Neuronal stem cell (in vitro differentiated cells): ENCODE measurements around the gene PEX26.
A peak's percentile ranks its signal among the peaks of the same experiment; 100 is the strongest.

Experiments
- DNase-seq: peaks from one replicate; pipeline ENCODE4 v3.0.0-alpha.2; 2013; ENCODE audit warnings: low spot score
- H2AFZ ChIP-seq: one replicate; pipeline ENCODE4 v1.6.1; 2013; ENCODE audit warnings: mild to moderate bottlenecking, low read length, inconsistent platforms
- H2AK5ac ChIP-seq: 2 replicates; pipeline ENCODE4 v1.6.1; 2013; ENCODE audit warnings: low read depth, mild to moderate bottlenecking, inconsistent platforms, low read length, moderate library complexity, mixed read lengths
- H2BK120ac ChIP-seq: 2 replicates; pipeline ENCODE4 v1.6.1; 2013; ENCODE audit warnings: low read depth, mild to moderate bottlenecking, inconsistent platforms, low read length, moderate library complexity, mixed read lengths
- H2BK12ac ChIP-seq: one replicate; pipeline ENCODE4 v1.6.1; 2013; ENCODE audit warnings: low read length, inconsistent platforms
- H2BK15ac ChIP-seq: 2 replicates; pipeline ENCODE4 v1.6.1; 2013; ENCODE audit warnings: mild to moderate bottlenecking, low read length, inconsistent platforms, mixed read lengths
- H2BK5ac ChIP-seq: one replicate; pipeline ENCODE4 v1.6.1; 2013; ENCODE audit warnings: inconsistent platforms, mild to moderate bottlenecking, low read length, moderate library complexity
- H3K14ac ChIP-seq: one replicate; pipeline ENCODE4 v1.6.1; 2013; ENCODE audit warnings: low read length, inconsistent platforms
- H3K18ac ChIP-seq: 2 replicates; pipeline ENCODE4 v1.6.1; 2013; ENCODE audit warnings: low read length, inconsistent platforms
- H3K23ac ChIP-seq: 2 replicates; pipeline ENCODE4 v1.6.1; 2013; ENCODE audit warnings: low read depth, mild to moderate bottlenecking, mixed read lengths, low read length, inconsistent platforms; ENCODE audit not compliant: poor library complexity
- H3K27ac ChIP-seq: replicated peaks from 3 replicates; pipeline ENCODE4 v1.5.1; 2013; ENCODE audit warnings: low read length, inconsistent platforms
- H3K27me3 ChIP-seq, 3 experiments: 2 replicates each; pipeline ENCODE4 v1.6.1; 2013; ENCODE audit warnings: low read length in 3 of 3, mild to moderate bottlenecking in 2 of 3, inconsistent platforms in 1 of 3, low read depth in 1 of 3, mixed read lengths in 1 of 3, moderate library complexity in 1 of 3; ENCODE audit not compliant: control insufficient read depth in 3 of 3, insufficient read depth in 3 of 3
- H3K36me3 ChIP-seq, 2 donors: replicated peaks in 1 of 2; 2 replicates each; pipeline ENCODE4 v1.6.1; 2013; ENCODE audit warnings: low read length in 2 of 2; ENCODE audit not compliant: control insufficient read depth in 2 of 2, insufficient read depth in 2 of 2
- H3K4ac ChIP-seq: 2 replicates; pipeline ENCODE4 v1.6.1; 2013; ENCODE audit warnings: inconsistent platforms, mild to moderate bottlenecking, low read length, moderate library complexity
- H3K4me1 ChIP-seq, 2 donors: 1 replicate in 1 of 2; 2 replicates in 1 of 2; pipeline ENCODE4 v1.6.1; 2013; ENCODE audit warnings: low read length in 2 of 2, low read depth in 1 of 2; ENCODE audit not compliant: control insufficient read depth in 2 of 2, insufficient read depth in 1 of 2
- H3K4me2 ChIP-seq: one replicate; pipeline ENCODE4 v1.6.1; 2013; ENCODE audit warnings: mild to moderate bottlenecking, low read length, inconsistent platforms; ENCODE audit not compliant: insufficient read depth, poor library complexity, severe bottlenecking
- H3K4me3 ChIP-seq, 2 donors: 2 replicates each; pipeline ENCODE4 v1.5.1; 2013; ENCODE audit warnings: low read length in 2 of 2, mild to moderate bottlenecking in 2 of 2, inconsistent platforms in 1 of 2, moderate library complexity in 1 of 2
- H3K79me1 ChIP-seq: one replicate; pipeline ENCODE4 v1.6.1; 2013; ENCODE audit warnings: low read depth, mild to moderate bottlenecking, inconsistent platforms, low read length, moderate library complexity
- H3K9ac ChIP-seq: one replicate; pipeline ENCODE4 v1.6.1; 2013; ENCODE audit warnings: mild to moderate bottlenecking, low read depth, low read length, inconsistent platforms; ENCODE audit not compliant: poor library complexity
- H3K9me3 ChIP-seq, 2 donors: replicated peaks in 1 of 2; 2 replicates each; pipeline versions ENCODE3 to v1.6.1; 2013; ENCODE audit warnings: low read length in 2 of 2, mild to moderate bottlenecking in 2 of 2, inconsistent platforms in 1 of 2, low read depth in 1 of 2, mixed read lengths in 1 of 2, moderate library complexity in 1 of 2; ENCODE audit not compliant: control insufficient read depth in 2 of 2, insufficient read depth in 1 of 2
- H4K8ac ChIP-seq: one replicate; pipeline ENCODE4 v1.6.1; 2013; ENCODE audit warnings: low read depth, mild to moderate bottlenecking, inconsistent platforms, low read length, moderate library complexity
- H4K91ac ChIP-seq: one replicate; pipeline ENCODE4 v1.6.1; 2013; ENCODE audit warnings: low read length, low read depth, mild to moderate bottlenecking, inconsistent platforms; ENCODE audit not compliant: poor library complexity
- WGBS, 2 donors: extraction: QIAGEN DNeasy Blood & Tissue Kit; methylation state at CpG; one replicate each; pipeline ENCODE4 v1.1.7; 2013; ENCODE audit warnings: missing lambda C conversion rate in 2 of 2, mixed read lengths in 1 of 2; ENCODE audit not compliant: insufficient read length in 2 of 2, insufficient replicate concordance in 1 of 2; ENCODE audit errors: extremely low coverage in 2 of 2; 5-methylcytosine and 5-hydroxymethylcytosine counted together

Gene PEX26

GRCh38 chr22:18075720-18076497 is 1.9 kb upstream of the PEX26 start:
- H2AFZ ChIP-seq = peak overlapping the region; percentile 63
- H3K27me3 ChIP-seq = no peaks in the 10 kb centered on the region
- no peak overlapping the region for H2BK12ac ChIP-seq
- no peak overlapping the region for H4K8ac ChIP-seq
- no peak overlapping the region for H4K91ac ChIP-seq
- H3K9me3 ChIP-seq = no peaks in the 10 kb centered on the region
- H2BK120ac ChIP-seq = no peak overlapping the region
- no peak overlapping the region for H2BK5ac ChIP-seq
- H3K36me3 ChIP-seq = peaks cover 4 to 18% of the 10 kb centered on the region in 2 donors
- no peak overlapping the region for H3K4me2 ChIP-seq
- peak; percentile 79 for DNase-seq
- H3K23ac ChIP-seq = no peak overlapping the region
- no peak overlapping the region for H3K4me3 ChIP-seq
- no peak overlapping the region for H2AK5ac ChIP-seq
- no peak overlapping the region for H3K9ac ChIP-seq
- peaks cover 2 to 14% of the 10 kb centered on the region in 2 donors for H3K4me1 ChIP-seq
- no peak overlapping the region for H3K18ac ChIP-seq
- no peak overlapping the region for H3K14ac ChIP-seq
- no CpG with 5 or more reads among the region's 13 CpGs for WGBS, 2 donors
- peaks cover 1% of the 10 kb centered on the region for H3K79me1 ChIP-seq
- H3K4ac ChIP-seq = no peak overlapping the region
- H3K27ac ChIP-seq = no peak overlapping the region
- H2BK15ac ChIP-seq = no peak overlapping the region

DNA sequence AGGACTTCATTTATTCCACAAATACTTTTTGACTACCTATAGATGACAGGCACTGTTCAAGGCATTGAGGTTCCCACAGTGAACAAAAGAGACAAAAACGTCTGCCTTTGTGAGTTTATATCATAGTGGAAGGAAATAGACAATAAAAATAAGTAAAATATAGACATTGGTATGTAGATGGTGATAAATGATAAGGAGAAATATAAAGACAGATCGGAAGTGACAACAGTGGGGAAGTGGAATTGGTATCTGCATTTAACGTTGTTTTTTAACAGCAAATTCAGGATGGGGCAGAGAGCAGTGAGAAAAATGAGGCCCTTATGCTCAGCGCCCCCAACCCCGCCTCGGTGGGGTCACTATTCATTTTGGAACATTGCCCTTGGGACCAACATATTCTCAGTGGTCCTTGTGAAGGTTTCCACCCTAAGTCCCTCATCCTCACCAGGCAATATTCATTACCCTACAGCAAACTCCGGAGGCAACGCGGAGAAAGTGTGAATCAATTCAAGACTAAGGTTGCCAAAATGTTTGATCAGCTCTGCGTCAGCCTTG is 627 bp upstream of the PEX26 start:
- Histone ChIP-seq H2BK120ac (no peak overlapping the region), H3K4me2 (peak overlapping the region; percentile 63), H3K14ac (no peak overlapping the region), H2BK5ac (no peak overlapping the region), H2BK12ac (no peak overlapping the region), H3K4me1 (peaks cover 2 to 14% of the 10 kb centered on the region in 2 donors), H2BK15ac (no peak overlapping the region), H4K91ac (no peak overlapping the region), H2AK5ac (no peak overlapping the region), H3K4ac (no peak overlapping the region), H2AFZ (peak overlapping the region; percentile 81), H3K9me3 (no peaks in the 10 kb centered on the region), H3K27ac (no peak overlapping the region), H3K4me3 (peak overlapping the region; percentile 85 to 90), H3K36me3 (peaks cover 9 to 30% of the 10 kb centered on the region in 2 donors), H3K79me1 (peaks cover 3% of the 10 kb centered on the region), H4K8ac (no peak overlapping the region), H3K27me3 (no peaks in the 10 kb centered on the region), H3K9ac (peak overlapping the region; percentile 60), H3K23ac (no peak overlapping the region), H3K18ac (peak overlapping the region; percentile 90)
- 100% methylated on average over 1 of the region's 10 CpGs for WGBS, 2 donors
- no peak for DNase-seq

GRCh38 chr22:18078329-18079041 is 695 bp downstream of the PEX26 start:
- Histone ChIP-seq H2BK12ac (no peak overlapping the region), H3K27ac (no peak overlapping the region), H3K23ac (peak overlapping the region; percentile 53), H2BK120ac (no peak overlapping the region), H2BK5ac (no peak overlapping the region), H3K14ac (no peak overlapping the region), H3K4me1 (peaks cover 2 to 14% of the 10 kb centered on the region in 2 donors), H2BK15ac (no peak overlapping the region), H3K18ac (peak overlapping the region; percentile 95), H3K36me3 (peaks cover 13 to 43% of the 10 kb centered on the region in 2 donors), H3K9ac (peak overlapping the region; percentile 90), H4K8ac (no peak overlapping the region), H3K4ac (peak overlapping the region; percentile 38), H2AFZ (peak overlapping the region; percentile 93), H3K27me3 (no peaks in the 10 kb centered on the region), H3K9me3 (no peaks in the 10 kb centered on the region), H3K4me3 (peak overlapping the region; percentile 85 to 97), H2AK5ac (peak overlapping the region; percentile 28), H3K4me2 (peak overlapping the region; percentile 88), H4K91ac (no peak overlapping the region), H3K79me1 (peaks cover 3% of the 10 kb centered on the region)
- no CpG with 5 or more reads among the region's 45 CpGs for WGBS, 2 donors
- no peak for DNase-seq

- Histone ChIP-seq H2BK5ac (no peak overlapping the region), H2AK5ac (no peak overlapping the region), H3K9ac (no peak overlapping the region), H2BK120ac (no peak overlapping the region), H3K27ac (no peak overlapping the region), H3K4me3 (no peak overlapping the region), H2AFZ (no peak overlapping the region), H3K4ac (no peak overlapping the region), H3K14ac (no peak overlapping the region), H2BK12ac (no peak overlapping the region), H3K18ac (no peak overlapping the region), H4K91ac (no peak overlapping the region), H2BK15ac (no peak overlapping the region), H4K8ac (no peak overlapping the region), H3K9me3 (no peaks in the 10 kb centered on the region), H3K27me3 (no peaks in the 10 kb centered on the region), H3K23ac (no peak overlapping the region), H3K4me1 (peaks cover 2 to 14% of the 10 kb centered on the region in 2 donors), H3K36me3 (peaks cover 18 to 54% of the 10 kb centered on the region in 2 donors), H3K4me2 (no peak overlapping the region), H3K79me1 (peaks cover 3% of the 10 kb centered on the region)
- no peak for DNase-seq
- WGBS, 2 donors = no CpG with 5 or more reads among the region's 4 CpGs
Observed at GRCh38 chr22:18079706-18080233, 2.0 kb downstream of the PEX26 start.
